NCI-H2107 treated with DMSO at 0.1 percent for 48 hours (cell line): ENCODE results near the gene SMCO4.
"Not testable (repeated sequence)": the region's sequence is repeated elsewhere in the genome, so short reads cannot be mapped to it uniquely, and the experiment has no call there.

Experiments used
- DNase-seq: peaks from one replicate; lab custom pipeline; 2025; ENCODE audit not compliant: unreplicated experiment; lab: John Stamatoyannopoulos, UW

SMCO4 gene

DNA sequence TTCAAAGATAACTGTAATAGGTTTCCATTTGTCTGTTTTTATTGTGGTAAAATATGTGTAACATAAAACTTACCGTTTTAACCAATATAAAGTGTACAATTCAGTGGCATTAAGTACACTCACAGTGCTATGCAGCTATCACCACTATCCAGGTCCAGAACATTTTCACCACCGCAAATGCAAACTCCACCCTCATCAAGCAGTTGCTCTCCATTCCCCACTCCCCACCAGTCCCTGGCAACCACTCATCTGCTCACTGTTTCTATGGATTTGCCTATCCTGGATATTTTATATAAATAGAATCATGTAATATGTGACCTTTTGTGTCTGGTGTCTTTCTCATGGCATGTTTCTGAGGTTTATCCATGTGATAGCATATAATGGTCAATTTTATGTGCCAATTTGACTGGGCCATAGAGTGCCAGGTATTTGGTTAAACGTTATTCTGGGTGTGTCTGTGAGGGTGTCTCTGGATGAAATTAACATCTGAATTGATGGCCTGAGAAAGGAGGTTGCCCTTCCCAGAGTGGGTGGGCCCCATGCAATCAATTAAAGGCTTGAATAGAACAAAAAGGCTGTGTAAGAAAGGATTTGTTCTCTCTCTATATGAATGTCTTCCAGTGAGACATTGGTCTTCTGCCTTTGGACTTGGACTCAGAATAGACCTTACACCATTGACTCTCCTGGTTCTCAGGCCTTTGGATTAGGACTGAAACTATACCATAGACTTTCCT lies 17.2 kb upstream of the SMCO4 start:
- no peak for DNase-seq

DNA sequence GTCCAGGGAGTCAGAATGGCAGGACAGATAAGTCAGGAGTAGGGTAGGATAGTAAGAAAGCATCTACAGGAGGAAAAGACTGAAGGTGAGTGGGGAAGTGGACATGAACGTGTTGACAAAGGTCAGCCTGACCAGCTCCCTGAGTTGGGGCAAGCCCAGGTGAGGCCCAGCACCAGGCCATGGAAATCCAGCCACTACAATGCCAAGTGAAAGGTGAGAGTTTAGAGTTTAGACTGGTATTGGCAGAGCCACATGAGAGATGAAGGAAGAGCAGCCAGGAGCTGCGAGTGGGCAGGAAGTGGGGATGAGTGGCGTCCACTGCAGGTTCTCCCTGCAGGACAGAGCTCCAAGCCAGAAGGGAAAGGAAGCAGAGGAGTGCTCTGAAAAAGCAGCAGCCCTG lies 16.5 kb upstream of the SMCO4 start:
- DNase-seq = no peak

DNA sequence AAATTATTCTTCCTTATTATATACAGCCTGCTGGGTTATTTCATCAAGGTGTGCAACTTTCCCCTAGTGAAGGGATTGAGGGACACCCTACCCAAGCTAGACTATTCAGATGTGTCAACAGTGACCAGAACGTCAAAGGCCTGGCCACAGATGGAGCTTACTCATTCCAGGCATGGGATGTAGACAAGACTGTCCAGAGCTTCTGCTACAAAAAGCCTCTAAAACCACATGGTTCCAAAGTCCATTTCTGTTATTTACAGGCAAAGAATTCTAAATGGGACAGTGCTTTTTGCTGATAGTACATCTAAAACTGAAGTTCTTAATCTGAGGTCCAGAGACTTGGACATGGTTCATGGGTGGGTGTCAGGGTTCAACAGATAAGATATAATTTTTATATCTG lies 9.7 kb upstream of the SMCO4 start:
- no peak for DNase-seq

DNA sequence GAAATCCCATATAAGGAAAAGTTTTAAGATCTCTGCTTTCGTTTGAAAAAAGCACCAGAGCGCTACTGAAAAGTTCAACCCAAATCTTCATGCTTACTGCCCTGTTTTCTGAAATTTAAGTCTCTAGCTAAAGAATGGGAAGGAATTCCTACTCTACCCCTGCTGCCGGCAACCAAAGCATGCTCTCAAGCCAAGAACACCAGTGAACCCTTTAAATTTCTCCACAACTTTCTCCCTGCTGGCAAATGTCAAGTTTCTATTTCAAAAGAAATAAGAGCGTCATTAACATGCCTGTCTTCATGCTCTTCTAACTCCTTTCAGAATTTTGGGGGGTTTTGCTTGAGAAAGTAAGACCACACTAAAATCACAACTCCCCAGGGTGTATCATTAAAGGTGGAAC lies 6.8 kb upstream of the SMCO4 start:
- DNase-seq = no peak

DNA sequence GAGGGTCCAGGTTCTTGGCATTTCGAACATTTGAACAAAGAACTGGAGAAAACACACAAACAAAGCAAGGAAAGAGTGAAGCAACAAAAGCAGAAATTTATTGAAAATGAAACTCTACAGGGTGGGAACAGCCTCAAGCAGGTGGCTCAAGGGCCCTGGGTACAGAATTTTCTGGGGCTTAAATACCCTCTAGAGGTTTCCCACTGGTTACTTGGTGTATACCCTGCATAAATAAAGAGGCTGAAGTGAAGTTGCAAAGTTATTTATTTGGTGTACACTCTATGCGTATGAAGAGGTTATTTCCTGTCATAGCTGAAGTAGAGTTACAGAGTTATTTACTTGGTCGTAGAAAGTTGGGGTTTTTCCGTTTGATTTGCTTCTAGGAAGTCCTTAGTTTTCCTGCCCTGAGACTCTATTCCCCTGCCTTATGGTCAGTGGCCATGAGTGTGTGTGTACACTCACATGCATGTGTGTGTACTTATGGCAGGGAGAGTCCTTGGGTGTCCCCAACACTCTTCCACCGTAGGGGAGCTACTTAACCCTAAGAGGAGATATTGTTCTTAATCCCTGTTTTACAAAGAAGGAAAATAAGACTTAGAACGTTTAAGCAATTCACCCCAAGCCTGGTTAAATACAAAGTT lies 5.6 kb upstream of the SMCO4 start:
- DNase-seq = no peak

DNA sequence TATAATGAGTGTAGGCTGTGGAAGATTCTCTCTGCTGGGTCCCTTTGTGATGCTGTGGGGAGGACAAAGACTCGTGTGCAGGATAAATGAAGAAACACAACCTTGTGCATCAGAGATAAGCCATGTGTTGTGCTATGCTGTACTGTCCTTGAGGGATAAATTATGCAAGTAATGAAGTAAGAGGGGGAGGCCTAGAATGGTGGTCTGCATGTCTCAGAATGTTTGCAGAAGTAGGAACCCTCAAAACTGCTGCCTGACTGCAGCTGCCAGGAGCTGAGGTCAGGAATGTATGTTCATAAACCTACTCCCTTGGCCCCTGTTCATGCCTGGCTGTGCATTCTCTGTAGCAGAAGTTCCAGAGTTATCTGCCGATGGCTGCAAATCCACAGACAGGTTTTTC lies 4.6 kb upstream of the SMCO4 start:
- DNase-seq = no peak

DNA sequence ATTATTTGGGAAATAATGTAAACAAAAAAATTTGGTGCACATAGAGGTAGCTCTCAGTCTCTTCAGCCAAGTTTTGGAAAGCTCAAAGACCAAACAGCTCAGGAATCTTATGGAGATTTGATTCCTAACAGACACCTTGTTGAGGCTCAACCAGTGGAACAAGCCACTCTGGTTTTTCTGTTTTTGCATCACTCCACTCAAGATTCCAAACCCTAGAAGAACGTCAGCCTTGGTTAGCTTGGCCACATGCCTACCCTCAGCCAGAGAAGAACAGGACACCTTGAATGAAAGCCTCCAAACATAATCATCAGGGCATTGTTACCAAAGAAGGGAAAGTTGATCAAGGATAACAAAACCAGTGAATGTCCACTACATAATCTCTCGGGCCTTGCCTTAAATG lies 3.8 kb upstream of the SMCO4 start:
- no peak for DNase-seq

DNA sequence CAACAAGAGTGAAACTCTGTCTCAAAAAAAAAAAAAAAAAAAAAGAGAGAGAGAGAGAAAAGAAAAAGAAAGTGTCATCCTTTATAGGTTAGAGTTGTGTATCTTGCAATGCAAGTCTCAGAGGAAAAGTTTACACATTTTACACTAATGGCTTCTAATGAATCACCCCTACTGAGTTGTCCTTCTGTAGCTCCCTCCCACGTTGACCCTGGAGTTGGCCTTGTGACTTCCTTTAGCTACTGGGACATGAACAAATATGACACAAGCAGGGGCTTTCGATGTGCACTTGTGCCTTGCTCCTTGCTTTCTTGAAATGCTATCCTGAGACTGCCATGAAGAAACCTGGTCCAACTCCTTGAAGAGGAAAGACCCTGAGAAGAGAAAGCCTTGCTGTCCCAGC lies 2.4 kb upstream of the SMCO4 start:
- no peak for DNase-seq

DNA sequence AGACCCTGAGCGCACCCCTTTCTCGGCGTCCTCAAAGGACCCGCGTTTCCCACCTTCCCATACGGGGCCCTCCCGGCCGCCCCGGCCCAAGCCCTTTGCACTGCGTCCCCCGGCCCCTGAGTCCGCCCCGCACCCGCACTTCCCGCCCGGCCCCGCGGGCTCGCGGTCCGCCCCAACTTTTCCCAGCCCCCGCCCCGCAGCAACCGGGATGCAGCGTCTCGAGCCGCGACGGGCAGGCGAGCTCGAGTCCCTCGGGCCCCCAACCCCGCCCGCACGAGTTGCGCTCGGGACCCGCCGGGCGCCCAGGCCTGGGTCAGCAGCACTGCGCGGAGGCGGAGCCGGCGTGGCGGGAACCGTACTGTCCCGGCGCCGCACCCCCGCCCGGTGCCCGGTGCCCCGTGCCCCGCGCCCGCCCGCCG lies 371 bp downstream of the SMCO4 start:
- no peak for DNase-seq

DNA sequence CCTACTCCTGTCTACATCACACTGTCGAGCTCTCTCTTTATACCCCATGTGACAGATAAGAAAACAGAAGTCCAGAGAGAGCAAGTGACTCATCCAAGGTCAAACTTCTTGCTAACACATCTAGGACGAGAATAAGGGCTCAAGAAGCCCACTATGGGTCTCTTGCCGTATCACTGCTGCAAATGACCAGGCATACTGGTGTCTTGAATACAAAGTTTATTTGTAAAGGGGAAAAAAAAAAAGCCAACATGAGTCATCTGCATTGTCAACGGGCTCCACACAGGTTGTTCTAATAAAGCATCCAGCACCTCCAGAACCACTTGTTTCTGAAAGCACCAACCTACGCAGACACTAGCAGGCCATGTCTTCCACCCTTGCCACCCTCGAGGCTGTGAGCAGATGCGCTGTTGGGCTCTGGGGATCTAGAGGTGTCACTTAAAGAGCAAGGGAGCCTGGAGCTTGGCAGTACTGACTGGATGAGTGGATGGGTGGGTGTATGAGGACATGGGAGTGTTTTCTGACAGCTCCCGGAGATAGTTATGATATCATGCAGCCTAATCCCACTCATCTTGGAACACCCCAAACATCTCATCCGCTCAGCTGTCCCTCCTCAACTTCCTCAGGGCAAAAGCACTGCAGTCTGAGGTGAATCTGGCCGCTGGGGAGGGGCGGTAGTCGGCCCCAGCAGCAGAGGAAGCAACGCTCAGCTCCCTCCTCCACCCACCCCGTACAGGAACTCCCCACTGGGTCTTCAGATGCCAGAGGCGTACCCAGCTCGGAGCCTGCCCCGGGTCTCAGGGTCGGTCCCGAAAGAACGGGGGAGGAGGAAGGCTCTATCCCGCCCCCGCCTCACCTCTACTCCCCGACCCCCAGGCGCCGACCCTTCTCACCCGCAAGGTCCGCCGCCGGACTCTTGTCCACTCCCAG lies 1.0 kb downstream of the SMCO4 start:
- peak; percentile 32 for DNase-seq

DNA sequence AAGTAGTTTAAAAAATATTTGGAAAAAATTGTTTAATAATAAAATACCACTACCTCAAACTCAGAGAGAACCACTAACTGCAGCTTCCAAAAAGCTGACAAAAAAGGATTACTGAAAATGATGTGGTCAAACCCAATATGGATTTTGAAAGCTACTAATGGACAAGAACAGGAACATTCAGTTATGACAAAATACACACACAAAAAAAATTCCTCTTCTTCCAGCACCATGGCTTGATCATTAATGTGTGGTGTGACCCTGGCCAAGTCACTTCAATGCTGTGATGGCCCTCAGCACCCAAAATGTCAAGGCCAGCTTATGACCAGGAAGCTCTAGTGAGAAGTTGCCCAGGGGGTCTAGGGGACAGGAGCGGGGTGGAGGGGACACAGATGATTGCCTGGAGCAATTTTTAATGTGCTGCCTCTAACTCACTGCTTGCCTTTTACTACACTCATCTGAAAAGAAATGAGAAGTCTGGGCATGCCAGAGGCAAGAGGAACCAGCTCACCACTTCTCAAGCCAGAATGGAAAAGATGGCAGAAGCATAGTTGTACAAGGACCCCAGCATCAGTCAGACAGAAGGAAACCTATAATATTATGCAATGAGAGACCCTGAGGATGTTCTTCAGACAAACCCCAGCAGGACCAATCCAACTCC lies 2.2 kb downstream of the SMCO4 start:
- no peak for DNase-seq

DNA sequence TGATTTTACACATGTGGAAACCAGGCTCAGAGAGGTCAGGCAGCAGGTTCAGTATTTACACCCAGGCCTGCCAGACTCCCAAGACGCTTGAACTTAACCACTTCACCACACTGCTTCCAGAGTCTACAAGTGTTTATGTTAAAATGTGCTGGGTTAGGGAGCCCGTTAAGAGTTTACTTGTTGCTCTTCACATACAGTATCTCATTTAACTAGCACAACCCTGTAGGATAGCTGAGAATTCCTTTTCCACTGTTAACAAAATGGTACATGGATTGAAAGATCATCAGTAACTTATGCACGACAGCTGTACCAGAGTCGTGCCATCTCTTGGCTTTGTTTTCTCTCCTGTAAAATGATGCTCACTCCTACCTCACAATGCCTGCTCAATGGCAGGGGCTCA lies 2.9 kb downstream of the SMCO4 start:
- DNase-seq = no peak

DNA sequence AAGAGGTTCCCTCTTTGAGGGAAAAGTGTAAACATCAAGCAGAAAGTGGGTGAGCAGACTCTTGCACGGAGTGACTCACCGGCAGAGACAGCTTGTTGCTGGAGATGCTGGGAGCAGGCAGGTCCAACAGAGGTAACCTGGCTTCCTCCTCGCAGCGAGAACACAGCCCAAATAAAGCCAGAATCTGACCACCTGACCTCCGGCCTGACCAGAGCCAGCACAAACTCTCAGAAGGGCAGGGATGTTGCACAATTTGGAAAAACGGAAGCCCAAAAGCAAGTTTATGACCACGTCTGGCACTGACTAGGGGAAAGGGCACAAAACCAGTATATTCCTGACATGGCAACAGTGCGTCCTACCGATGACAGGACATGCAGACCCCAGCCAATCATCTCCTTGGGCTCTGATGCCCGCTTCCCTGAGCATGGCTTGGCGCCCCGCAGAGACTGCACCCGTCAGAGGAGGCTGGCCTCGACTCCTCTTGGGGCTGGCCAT lies 5.4 kb downstream of the SMCO4 start:
- DNase-seq = no peak

DNA sequence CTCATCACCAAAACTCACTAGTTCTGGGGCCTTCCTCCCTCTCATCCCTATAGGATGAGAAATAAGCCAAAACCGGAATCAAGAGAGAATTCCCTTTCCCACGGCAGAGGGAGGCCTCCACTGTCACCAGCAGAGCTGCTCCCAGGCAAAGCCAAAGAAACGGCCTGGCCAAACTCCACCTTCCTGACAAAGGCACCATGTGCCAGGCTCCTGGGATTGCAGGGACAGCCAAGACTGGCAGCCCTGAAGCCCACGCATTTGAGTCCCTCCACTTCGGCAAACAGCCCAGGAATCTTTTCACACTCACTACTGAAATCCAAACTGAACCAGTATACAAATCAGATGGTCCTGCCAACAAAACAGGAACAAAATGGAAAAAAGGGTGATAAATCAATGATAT lies 6.1 kb downstream of the SMCO4 start:
- DNase-seq = no peak

DNA sequence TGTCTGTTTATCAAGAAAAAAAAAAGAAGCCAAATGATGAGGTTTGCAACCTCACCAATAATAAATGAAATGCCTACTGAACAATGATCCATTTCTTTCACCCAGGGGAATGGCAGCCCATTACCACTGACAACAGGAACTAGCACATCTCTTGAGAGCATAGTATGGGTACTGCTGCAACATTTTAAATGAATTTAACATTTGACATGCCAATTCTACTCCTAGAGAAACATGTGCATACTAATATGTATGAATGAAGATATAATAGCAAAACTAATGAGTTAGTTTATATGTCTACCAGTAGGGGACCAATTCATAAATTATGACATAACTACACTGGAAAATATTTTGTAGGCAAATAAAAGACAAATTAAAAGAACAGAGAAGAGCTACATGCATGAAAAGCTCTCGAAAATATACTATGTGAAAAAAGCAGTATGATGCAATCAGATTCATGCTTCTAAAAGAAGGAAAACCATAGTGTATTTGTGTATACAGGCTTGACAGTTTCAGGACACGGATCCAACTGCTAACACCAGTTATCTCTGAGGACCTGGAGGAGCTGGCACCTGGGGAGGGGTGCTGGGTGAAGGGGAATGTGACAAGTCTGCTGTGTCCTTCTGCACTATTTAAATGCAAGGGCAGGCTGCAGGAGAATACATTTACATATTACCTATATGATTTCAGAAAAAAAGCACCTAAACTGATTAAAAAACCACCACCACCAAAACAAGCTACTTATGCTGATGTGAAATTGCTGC lies 6.9 kb downstream of the SMCO4 start:
- no peak for DNase-seq

DNA sequence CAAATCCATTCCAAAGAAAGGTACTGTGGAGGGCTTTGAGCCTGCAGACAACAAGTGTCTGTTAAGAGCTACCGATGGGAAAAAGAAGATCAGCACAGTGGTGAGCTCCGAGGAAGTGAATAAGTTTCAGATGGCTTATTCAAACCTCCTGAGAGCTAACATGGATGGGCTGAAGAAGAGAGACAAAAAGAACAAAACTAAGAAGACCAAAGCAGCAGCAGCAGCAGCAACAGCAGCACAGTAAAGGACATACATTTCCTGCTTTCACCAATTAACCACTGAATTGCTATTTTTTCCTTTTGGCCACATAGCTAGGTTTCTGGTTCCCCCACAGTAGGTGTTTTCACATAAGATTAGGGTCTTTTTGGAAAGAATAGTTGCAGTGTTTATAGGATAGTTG lies 7.6 kb downstream of the SMCO4 start:
- not testable (repeated sequence) for DNase-seq

DNA sequence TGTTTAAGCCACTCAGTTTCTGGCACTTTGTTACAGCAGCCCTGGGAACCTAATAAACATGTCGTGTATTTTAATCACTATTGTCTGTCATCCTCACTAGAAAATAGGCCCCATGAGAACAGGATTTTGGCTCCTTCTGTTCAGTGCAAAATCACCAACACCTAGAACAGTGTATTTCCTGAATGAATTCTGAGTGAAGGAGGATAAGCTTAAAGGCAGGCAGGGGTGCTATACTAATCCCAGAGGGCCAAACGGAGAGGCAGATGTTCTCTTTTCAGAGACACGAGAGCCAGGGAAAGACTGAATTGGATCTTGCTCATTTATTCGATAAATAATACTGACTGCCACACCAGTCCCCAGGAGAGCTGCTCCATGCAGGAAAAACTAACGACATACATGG lies 10.4 kb downstream of the SMCO4 start:
- no peak for DNase-seq

DNA sequence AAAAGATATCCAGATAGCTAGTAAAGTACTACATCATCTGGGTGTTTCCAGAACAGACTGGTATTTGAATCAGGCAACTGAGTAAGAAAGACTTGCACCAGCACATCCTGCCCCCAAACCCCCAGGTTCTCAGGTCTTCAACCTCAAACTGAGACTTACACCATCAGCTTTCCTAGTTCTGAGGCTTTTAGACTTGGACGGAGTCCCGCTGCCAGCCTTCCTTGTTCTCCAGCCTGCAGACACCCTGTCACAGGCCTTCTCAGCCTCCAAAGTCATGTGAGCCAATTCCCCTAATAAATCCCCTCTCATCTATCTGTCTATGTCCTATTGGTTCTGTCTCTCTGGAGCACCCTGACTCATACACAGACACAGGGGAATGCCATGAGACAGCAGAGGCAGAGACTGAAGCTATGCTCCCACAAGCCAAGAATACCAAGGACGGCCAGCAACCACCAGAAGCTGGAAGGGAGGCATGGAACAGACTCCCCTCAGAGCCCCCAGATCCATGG lies 10.9 kb downstream of the SMCO4 start:
- DNase-seq = no peak

DNA sequence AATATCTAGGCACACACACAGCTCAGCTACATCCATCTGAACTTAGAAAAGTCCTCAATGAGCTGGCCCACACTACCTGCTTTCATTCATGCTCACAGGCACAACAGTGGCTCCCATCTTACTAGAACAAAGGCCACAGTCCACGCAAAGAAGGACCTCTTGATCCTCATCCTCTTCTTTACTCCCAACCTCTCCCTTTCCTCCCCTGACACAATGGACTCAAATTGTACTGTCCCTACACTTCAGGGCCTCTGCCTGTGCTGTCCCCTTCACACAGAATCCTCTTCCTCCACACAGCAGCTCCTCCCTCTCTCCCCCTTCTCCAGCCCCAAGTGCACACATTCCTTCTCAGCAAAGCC lies 12.7 kb downstream of the SMCO4 start:
- DNase-seq = no peak

DNA sequence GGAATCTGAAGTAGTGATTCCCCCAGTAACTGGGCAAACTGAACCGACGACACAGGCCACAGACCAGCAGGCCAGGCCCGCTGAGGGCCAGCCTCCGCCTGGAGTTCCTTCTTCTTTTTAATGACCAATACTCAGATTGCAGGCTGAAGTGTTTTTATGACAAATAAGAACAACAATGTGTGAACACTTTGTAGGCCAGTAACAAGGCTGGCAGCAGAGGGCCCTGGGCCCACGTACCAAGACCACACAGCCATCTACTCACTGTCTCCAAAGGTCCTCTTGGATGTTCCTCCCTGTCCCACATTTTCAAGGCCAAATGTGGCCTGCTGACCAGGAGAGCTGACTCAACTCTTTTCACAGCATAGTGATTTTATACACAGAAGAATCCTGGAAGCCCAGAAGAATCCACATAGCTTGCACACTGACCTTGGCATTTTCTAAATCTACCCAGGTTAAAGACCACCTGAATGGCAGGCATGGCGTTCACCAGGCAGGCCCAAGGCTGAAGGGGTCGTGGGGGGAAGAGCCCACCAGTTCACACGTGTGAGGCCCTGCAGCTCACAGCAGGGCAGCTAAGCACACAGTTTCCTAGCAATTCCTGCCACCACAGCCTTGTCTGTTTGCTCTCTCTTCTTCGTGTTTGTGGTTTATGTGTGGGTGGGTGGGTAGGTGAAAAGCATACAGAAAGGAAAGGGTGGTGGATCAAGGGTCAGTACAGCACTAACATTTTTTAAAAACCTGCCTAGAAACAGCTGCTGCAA lies 13.3 kb downstream of the SMCO4 start:
- no peak for DNase-seq
